Measurements from ENCODE around the gene MAVS.

DNA sequence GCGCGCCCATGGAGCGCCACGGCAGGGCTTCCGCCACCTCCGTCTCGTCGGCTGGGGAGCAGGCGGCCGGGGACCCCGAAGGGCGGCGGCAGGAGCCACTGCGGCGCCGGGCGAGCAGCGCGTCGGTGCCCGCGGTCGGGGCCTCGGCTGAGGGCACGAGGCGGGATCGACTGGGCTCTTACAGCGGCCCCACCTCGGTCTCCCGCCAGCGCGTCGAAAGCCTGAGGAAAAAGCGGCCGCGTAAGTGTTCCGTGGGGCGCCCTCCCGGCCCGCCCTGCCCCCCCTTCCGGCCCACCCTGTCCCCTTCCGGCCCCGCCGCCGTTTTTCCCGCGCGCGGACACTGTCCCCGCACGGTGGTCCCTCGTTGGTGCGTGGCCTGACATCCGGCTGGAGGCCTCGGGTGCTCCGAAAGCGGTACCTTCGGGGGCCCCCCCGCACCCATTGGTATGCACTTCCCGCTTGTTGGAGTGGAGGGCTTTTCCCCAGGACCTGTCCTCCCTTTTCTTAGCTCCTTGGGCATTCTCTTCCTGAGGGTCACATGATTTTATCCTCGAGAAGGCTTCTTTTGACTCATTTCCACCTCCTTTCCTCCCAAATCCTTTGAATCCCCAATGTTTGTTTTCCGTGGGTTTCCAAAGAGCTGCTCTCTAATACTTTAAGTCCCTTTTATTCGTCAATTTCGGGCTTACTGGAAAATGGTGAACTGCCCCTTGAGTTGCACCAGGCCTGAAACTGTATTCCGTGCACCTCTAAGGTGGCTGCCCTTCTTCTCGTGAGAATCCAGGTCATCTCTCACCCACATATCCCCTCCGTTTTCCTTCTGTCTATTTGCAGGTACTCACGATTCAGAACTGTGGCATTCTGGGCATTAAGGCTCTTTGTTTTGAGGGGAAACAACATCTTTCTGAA, 43.1 kb downstream of the MAVS start:
- TF ChIP-seq, protein P1, sequence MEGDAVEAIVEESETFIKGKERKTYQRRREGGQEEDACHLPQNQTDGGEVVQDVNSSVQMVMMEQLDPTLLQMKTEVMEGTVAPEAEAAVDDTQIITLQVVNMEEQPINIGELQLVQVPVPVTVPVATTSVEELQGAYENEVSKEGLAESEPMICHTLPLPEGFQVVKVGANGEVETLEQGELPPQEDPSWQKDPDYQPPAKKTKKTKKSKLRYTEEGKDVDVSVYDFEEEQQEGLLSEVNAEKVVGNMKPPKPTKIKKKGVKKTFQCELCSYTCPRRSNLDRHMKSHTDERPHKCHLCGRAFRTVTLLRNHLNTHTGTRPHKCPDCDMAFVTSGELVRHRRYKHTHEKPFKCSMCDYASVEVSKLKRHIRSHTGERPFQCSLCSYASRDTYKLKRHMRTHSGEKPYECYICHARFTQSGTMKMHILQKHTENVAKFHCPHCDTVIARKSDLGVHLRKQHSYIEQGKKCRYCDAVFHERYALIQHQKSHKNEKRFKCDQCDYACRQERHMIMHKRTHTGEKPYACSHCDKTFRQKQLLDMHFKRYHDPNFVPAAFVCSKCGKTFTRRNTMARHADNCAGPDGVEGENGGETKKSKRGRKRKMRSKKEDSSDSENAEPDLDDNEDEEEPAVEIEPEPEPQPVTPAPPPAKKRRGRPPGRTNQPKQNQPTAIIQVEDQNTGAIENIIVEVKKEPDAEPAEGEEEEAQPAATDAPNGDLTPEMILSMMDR (IDR thresholded peaks at IDR 0.05; ENCODE audit: borderline replicate concordance, extremely low read depth, low read length, poor library complexity, severe bottlenecking) = no peak
- no peak for TF ChIP-seq EZH2 (IDR thresholded peaks at IDR 0.05; ENCODE audit: borderline replicate concordance, low read depth, low read length, severe bottlenecking)

All from DND-41 (cell line).